Activated CD4-positive, alpha-beta T cell treated with anti-CD3 and anti-CD28 coated beads for 36 hours (primary cell): ENCODE results near the gene RAB1B. TPM values are rescaled to one million over a fixed set of nuclear protein-coding genes. Genes with fewer than 3 reads are reported as not detected.
A peak's percentile ranks its signal among the peaks of the same experiment; 100 is the strongest.

Experiments
- ATAC-seq: fragments of 200-7000 bp; cut with Tn5 transposase; one replicate; pipeline ENCODE4 v1.10.0; 2021; ENCODE audit warnings: mild to moderate bottlenecking, moderate library complexity
- CTCF ChIA-PET: fragments of 350-600 bp; sonication (Branson Sonifier 250); formaldehyde crosslinking; loops from one replicate; lab custom pipeline; 2021; ENCODE audit warnings: antibody characterized with exemption; lab: Charles Lee
- POLR2A ChIA-PET: fragments of 350-600 bp; sonication (Branson Sonifier 250); formaldehyde crosslinking; loops from one replicate; lab custom pipeline; 2021; ENCODE audit warnings: antibody characterized with exemption, inconsistent platforms; lab: Charles Lee
- DNase-seq: peaks from one replicate; pipeline ENCODE4 v3.0.0-alpha.2; 2020
- H3K27ac Mint-ChIP-seq: one replicate; pipeline ENCODE4 v1.8.0; 2021; ENCODE audit warnings: mixed read lengths
- H3K27me3 Mint-ChIP-seq: one replicate; pipeline ENCODE4 v1.8.0; 2021; ENCODE audit warnings: mixed read lengths
- H3K36me3 Mint-ChIP-seq: one replicate; pipeline ENCODE4 v1.8.0; 2021; ENCODE audit warnings: low read depth, mixed read lengths
- H3K4me1 Mint-ChIP-seq: one replicate; pipeline ENCODE4 v1.8.0; 2021; ENCODE audit warnings: mixed read lengths
- H3K4me3 Mint-ChIP-seq: one replicate; pipeline ENCODE4 v1.8.0; 2021; ENCODE audit warnings: mild to moderate bottlenecking, moderate library complexity, mixed read lengths
- H3K9me3 Mint-ChIP-seq: one replicate; pipeline ENCODE4 v1.8.0; 2021; ENCODE audit warnings: low read depth, mixed read lengths
- intact Hi-C, 2 experiments: fragments of 100-400 bp; cut with DNase I in 1 of 2; cut with micrococcal nuclease in 1 of 2; formaldehyde crosslinking; loops; one replicate each; pipeline versions ENCODE4 v1.14.2 to v1.15.1; 2022 to 2024; cut with DNase I, micrococcal nuclease
- total RNA-seq, 2 experiments: library from RNA; stranded (reverse); gene quantifications; one replicate each; pipeline ENCODE4 v1.2.3, GENCODE V29; 2021

The RAB1B gene
- total RNA-seq, 2 experiments from 2014 or later: 114 to 147 TPM

DNA sequence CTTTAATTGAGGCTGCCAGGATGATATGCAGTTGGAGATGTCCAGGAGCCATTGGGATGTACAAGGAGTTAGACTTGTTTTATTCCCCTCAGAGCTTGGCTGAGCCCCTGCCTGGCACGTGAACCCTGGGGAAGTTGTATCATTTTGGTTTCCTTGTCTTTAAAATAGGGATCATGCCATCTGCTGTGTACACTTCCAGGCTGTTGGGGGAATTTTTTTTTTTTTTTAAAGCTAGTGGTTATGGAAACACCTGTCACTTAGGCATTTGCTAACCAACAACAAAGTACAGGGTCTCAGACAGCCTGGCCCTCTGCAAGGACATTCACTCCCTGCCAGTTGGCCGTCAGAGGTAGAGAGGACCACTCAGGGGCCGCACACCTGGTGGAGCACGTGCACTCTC lies 8.5 kb upstream of the RAB1B start:
- ATAC-seq: no peak
- Mint-ChIP-seq H3K4me3 (peak overlapping the region; percentile 95), H3K9me3 (no peaks in the 10 kb centered on the region), H3K4me1 (peaks cover 32% of the 10 kb centered on the region), H3K27me3 (no peaks in the 10 kb centered on the region), H3K36me3 (peaks cover 32% of the 10 kb centered on the region), H3K27ac (no peak overlapping the region)
- intact Hi-C loops: no loop called here
- ChIA-PET POLR2A (no interaction called here), CTCF (interaction anchor here (0.6 to 1.1 kb wide), 4 partner anchors 19 to 353 kb away, joined by 3 to 5 read pairs (median 4); no protein-coding TSS in a partner anchor)
- DNase-seq: no peak

DNA sequence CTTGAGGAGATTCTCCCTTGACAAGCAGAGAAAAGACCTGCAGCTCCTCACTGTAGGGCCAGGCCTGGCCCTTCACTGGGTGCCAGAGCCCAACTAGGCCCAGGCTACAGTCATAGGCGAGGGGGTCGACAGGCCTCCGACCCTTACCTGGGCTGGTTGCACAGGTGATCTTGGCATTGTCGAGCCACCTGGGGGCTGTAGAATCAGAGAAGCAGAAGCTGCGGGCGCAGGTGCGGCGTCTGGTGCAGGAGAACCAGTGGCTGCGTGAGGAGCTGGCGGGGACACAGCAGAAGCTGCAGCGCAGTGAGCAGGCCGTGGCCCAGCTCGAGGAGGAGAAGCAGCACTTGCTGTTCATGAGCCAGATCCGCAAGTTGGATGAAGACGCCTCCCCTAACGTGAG lies 6.9 kb upstream of the RAB1B start:
- ChIA-PET CTCF (interaction anchor here (0.6 to 0.8 kb wide), 3 partner anchors 168 to 330 kb away, joined by 3 to 5 read pairs (median 3); no protein-coding TSS in a partner anchor), POLR2A (no interaction called here)
- no peaks in the 10 kb centered on the region for H3K9me3 Mint-ChIP-seq
- H3K4me1 Mint-ChIP-seq: peaks cover 22% of the 10 kb centered on the region
- peaks cover 33% of the 10 kb centered on the region for H3K36me3 Mint-ChIP-seq
- DNase-seq: no peak
- H3K27me3 Mint-ChIP-seq: no peaks in the 10 kb centered on the region
- no peak overlapping the region for H3K27ac Mint-ChIP-seq
- H3K4me3 Mint-ChIP-seq: no peak overlapping the region
- ATAC-seq: no peak
- intact Hi-C loops: no loop called here

DNA sequence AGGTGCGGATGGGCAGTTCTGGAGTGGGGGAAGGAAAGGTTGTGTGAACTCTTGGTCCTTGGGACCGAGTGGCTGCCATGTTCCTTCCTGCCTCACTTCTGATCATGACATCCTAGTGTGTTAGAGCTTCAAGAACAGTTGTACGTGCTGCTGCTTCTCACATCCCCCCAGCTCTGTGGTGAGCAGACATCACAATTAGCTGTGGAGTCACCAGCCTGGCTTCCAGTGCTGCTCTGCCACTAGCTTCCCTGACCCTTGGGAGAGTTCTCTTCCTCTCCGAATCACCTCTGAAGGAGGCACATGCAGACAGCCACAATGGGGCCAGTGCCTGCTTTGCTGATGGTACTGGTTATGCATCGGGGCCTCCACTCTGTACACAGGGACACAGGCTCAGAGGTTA lies 6.2 kb upstream of the RAB1B start:
- intact Hi-C loops: no loop called here
- POLR2A ChIA-PET: no interaction called here

DNA sequence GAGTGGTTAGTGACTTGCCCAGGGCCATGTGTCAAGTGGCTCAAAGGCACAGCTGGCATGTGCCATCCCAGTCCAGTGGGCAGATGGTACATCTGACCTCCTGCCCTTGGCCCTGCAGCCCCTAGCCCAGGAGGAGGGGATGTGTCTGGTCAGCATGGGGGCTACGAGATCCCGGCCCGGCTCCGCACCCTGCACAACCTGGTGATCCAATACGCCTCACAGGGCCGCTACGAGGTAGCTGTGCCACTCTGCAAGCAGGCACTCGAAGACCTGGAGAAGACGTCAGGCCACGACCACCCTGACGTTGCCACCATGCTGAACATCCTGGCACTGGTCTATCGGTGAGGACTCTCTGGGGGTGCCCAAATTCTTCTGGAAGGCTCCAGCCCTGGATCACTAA lies 5.7 kb upstream of the RAB1B start:
- Mint-ChIP-seq H3K27me3 (no peaks in the 10 kb centered on the region), H3K9me3 (no peaks in the 10 kb centered on the region), H3K36me3 (peaks cover 41% of the 10 kb centered on the region), H3K4me1 (peaks cover 24% of the 10 kb centered on the region), H3K4me3 (no peak overlapping the region), H3K27ac (no peak overlapping the region)
- POLR2A ChIA-PET: interaction anchor here (0.6 kb wide), 1 partner anchor 1497 kb away, joined by 3 read pairs; no protein-coding TSS in a partner anchor
- no peak for DNase-seq
- intact Hi-C loops: no loop called here
- no peak for ATAC-seq
- CTCF ChIA-PET: interaction anchor here (0.5 kb wide), 1 partner anchor 251 kb away, joined by 3 read pairs; the partner anchor contains the start of gene CST6

More for the DNA sequence above, 6.2 kb upstream of the RAB1B start:
- CTCF ChIA-PET: interaction anchor here (0.5 kb wide), 1 partner anchor 251 kb away, joined by 3 read pairs; the partner anchor contains the start of gene CST6
- no peaks in the 10 kb centered on the region for H3K27me3 Mint-ChIP-seq
- H3K4me1 Mint-ChIP-seq: peaks cover 24% of the 10 kb centered on the region
- no peak for ATAC-seq
- H3K36me3 Mint-ChIP-seq: peaks cover 40% of the 10 kb centered on the region
- H3K9me3 Mint-ChIP-seq: no peaks in the 10 kb centered on the region
- H3K27ac Mint-ChIP-seq: no peak overlapping the region
- no peak overlapping the region for H3K4me3 Mint-ChIP-seq
- no peak for DNase-seq

DNA sequence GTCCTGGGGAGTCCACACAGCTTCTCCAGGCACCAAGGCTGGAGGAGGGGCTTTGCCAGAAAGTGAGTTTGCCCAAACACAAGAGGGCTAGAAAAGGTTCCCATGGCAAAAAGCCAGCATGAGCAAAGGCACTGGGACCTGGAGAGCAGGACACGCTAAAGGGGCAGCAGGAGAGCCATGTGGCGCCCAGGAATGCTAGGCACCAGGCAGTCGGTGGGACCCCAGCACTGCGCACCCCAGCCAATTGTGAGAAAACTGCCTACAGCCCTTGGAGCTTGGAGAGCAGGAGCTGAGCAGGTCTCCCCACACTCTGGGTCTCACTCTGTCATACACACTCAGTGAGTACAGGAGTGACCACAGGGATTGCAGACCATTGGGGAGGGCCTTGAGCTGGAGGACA lies 5.2 kb upstream of the RAB1B start:
- Mint-ChIP-seq H3K27me3 (no peaks in the 10 kb centered on the region), H3K4me1 (peaks cover 27% of the 10 kb centered on the region), H3K27ac (no peak overlapping the region), H3K9me3 (no peaks in the 10 kb centered on the region), H3K4me3 (no peak overlapping the region), H3K36me3 (peaks cover 41% of the 10 kb centered on the region)
- no peak for DNase-seq
- ChIA-PET CTCF (no interaction called here), POLR2A (interaction anchor here (0.6 kb wide), 1 partner anchor 1497 kb away, joined by 3 read pairs; no protein-coding TSS in a partner anchor)
- intact Hi-C loops: no loop called here
- ATAC-seq: no peak

DNA sequence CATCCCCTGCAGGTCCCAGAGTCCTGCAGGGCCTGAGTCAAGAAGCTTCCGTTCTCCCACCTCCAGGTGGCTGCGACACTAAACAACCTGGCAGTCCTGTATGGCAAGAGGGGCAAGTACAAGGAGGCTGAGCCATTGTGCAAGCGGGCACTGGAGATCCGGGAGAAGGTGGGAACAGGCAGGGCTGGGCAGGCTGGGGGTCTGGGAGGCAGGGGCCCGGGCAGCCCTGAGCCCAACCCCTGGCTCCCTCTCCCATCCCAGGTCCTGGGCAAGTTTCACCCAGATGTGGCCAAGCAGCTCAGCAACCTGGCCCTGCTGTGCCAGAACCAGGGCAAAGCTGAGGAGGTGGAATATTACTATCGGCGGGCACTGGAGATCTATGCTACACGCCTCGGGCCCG lies 4.7 kb upstream of the RAB1B start:
- no peak overlapping the region for H3K27ac Mint-ChIP-seq
- ChIA-PET CTCF (interaction anchor here (0.7 kb wide), 2 partner anchors 13 to 219 kb away, joined by 3 read pairs; no protein-coding TSS in a partner anchor), POLR2A (no interaction called here)
- ATAC-seq (no peak), DNase-seq (no peak)
- H3K9me3 Mint-ChIP-seq: no peaks in the 10 kb centered on the region
- H3K4me1 Mint-ChIP-seq: peaks cover 24% of the 10 kb centered on the region
- H3K4me3 Mint-ChIP-seq: no peak overlapping the region
- peaks cover 41% of the 10 kb centered on the region for H3K36me3 Mint-ChIP-seq
- no peaks in the 10 kb centered on the region for H3K27me3 Mint-ChIP-seq
- intact Hi-C loops: no loop called here

DNA sequence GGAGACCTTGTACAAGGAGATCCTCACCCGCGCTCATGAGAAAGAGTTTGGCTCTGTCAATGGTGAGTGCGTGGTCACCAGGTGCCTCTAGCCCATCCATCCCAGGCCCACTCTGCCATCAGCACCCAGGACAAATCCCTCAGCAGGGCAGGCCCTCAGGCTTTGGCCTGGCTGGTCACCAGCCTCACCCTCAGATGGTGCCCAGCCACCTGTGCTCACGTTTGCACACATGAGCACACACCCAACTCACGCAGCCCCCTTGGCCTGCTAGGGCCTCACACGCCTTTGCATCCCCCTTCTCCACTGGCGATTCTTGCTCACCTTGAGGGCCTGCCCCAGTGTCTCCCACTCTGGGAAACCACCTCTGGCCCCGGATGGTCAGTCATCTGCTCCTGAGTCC lies 4.1 kb upstream of the RAB1B start:
- Mint-ChIP-seq H3K4me1 (peaks cover 21% of the 10 kb centered on the region), H3K9me3 (no peaks in the 10 kb centered on the region), H3K27ac (no peak overlapping the region), H3K27me3 (no peaks in the 10 kb centered on the region), H3K4me3 (no peak overlapping the region), H3K36me3 (peaks cover 38% of the 10 kb centered on the region)
- DNase-seq: no peak
- no peak for ATAC-seq
- ChIA-PET POLR2A (no interaction called here), CTCF (interaction anchor here (0.7 kb wide), 2 partner anchors 14 to 220 kb away, joined by 3 read pairs; no protein-coding TSS in a partner anchor)
- intact Hi-C loops: no loop called here

DNA sequence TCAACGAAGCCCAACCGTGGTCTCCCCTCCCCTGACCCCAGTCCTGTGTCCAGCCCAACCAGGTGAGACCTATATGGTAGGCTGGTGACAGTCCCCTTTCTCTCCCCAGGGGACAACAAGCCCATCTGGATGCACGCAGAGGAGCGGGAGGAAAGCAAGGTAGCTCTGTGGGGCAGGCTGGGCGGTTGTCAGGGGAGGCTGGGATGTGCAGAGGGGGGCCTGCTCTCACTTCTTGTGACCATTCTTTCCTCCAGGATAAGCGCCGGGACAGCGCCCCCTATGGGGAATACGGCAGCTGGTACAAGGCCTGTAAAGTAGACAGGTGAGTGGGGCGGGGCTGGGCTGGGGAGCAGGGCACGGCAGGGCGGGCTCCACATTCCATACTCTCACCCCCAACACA lies 3.5 kb upstream of the RAB1B start:
- POLR2A ChIA-PET: no interaction called here
- Mint-ChIP-seq H3K27ac (no peak overlapping the region), H3K36me3 (peaks cover 35% of the 10 kb centered on the region), H3K4me1 (peaks cover 21% of the 10 kb centered on the region), H3K9me3 (no peaks in the 10 kb centered on the region), H3K27me3 (no peaks in the 10 kb centered on the region), H3K4me3 (no peak overlapping the region)
- CTCF ChIA-PET: interaction anchor here (0.7 kb wide), 2 partner anchors 16 to 401 kb away, joined by 3 read pairs; no protein-coding TSS in a partner anchor
- DNase-seq (peak; percentile 71), ATAC-seq (no peak)
- intact Hi-C loops: loop anchor here (5.0 kb wide), 6 partner anchors 352 to 1488 kb away; partner anchors contain the start of genes CCDC85B (in 1 of the 2), FAM89B (in 1 of the 2), RBM14 (in 1 of the 2) and SF1 (in 1 of the 2)

DNA sequence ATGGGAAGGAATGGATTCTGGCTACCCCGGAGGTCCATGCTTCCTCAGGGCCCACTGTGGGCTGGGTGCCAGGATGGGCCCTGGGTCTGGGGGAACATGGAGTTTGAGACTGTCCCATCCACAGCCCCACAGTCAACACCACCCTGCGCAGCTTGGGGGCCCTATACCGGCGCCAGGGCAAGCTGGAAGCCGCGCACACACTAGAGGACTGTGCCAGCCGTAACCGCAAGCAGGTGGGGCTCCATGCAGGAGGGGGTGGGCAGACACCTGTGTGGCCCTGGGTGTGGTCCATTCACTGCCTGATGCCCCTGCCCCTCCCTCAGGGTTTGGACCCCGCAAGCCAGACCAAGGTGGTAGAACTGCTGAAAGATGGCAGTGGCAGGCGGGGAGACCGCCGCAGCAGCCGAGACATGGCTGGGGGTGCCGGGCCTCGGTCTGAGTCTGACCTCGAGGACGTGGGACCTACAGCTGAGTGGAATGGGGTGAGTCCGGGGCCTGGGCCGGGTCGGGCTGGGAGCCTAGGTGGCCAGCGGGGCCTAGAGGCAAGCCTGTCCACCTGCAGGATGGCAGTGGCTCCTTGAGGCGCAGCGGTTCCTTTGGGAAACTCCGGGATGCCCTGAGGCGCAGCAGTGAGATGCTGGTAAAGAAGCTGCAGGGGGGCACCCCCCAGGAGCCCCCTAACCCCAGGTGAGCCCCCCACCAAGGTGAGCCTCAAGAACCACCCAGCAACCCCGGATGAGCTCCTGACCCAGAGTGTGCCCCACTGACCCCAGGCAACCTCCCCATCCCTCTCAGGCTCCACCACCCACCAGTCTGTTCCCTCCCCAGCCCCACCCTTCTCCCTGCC lies 2.7 kb upstream of the RAB1B start:
- ChIA-PET POLR2A (no interaction called here), CTCF (interaction anchor here (0.7 kb wide), 2 partner anchors 15 to 402 kb away, joined by 3 read pairs; no protein-coding TSS in a partner anchor)
- no peak for ATAC-seq

DNA sequence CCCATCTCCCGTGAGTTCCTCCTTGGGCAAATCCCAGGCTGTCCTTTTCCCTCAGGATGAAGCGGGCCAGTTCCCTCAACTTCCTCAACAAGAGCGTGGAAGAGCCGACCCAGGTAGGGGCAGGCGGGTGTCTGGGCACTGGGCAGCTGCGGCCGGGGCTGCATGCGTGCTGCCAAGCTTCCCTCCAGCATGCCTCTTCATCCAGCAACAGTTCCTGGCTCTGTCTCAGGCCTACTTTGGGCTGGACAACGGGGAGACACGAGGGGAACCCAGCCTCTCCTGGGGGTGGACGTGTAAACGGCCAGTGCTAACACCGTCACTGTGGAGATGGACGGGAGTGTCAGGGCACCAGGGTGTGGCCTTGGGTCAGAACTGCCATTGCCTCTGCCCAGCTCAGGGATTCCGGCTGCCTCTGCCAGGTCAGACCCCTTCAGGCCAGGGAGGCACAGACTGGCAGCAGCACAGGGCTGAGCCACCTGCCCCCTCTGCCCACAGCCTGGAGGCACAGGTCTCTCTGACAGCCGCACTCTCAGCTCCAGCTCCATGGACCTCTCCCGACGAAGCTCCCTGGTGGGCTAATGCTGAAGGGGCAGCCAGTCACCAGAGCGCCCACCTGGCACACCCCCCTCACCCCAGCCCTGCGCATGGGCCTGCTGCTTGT lies 1.9 kb upstream of the RAB1B start:
- no peak overlapping the region for H3K27ac Mint-ChIP-seq
- H3K4me3 Mint-ChIP-seq: peak overlapping the region; percentile 100
- H3K27me3 Mint-ChIP-seq: no peaks in the 10 kb centered on the region
- peaks cover 28% of the 10 kb centered on the region for H3K4me1 Mint-ChIP-seq
- intact Hi-C loops: loop anchor here (1.0 to 5.0 kb wide), 10 partner anchors 44 to 1489 kb away; partner anchors contain the start of genes BRMS1 (in 1 of the 2), C11orf68 (in 1 of the 2), CCDC85B (in 1 of the 2) and CFL1 (in 1 of the 2)
- ATAC-seq: no peak
- ChIA-PET POLR2A (no interaction called here), CTCF (no interaction called here)
- no peak for DNase-seq
- peaks cover 35% of the 10 kb centered on the region for H3K36me3 Mint-ChIP-seq
- no peaks in the 10 kb centered on the region for H3K9me3 Mint-ChIP-seq

More for the DNA sequence above, 2.7 kb upstream of the RAB1B start:
- Mint-ChIP-seq H3K36me3 (peaks cover 33% of the 10 kb centered on the region), H3K9me3 (no peaks in the 10 kb centered on the region), H3K4me1 (peaks cover 27% of the 10 kb centered on the region), H3K4me3 (no peak overlapping the region), H3K27ac (no peak overlapping the region), H3K27me3 (no peaks in the 10 kb centered on the region)
- intact Hi-C loops: loop anchor here (5.0 kb wide), 6 partner anchors 352 to 1488 kb away; partner anchors contain the start of genes CCDC85B (in 1 of the 2), FAM89B (in 1 of the 2), RBM14 (in 1 of the 2) and SF1 (in 1 of the 2)
- DNase-seq: no peak

DNA sequence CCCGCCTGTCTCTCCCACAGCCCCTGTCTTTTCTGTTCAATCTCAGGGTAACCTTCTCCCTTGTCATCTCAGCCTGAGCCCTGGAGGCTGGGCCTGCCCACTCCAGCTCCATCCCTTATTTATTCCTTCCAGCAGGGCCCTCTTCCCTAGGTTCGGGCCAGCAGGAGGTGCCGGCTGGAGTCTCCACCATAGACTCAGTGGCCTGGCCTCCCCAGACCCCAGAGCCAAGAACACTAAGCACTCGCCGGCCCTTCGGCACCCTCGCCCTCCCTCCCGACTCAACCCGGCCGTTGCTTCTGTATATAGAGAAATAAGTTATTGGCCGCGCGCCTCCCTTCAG lies 1.4 kb upstream of the RAB1B start:
- POLR2A ChIA-PET: interaction anchor here (0.6 to 1.6 kb wide), 4 partner anchors 16 to 769 kb away, joined by 3 to 5 read pairs (median 3); partner anchors contain the start of gene YIF1A

More for the DNA sequence above, 1.4 kb upstream of the RAB1B start:
- Mint-ChIP-seq H3K4me1 (peaks cover 28% of the 10 kb centered on the region), H3K9me3 (no peaks in the 10 kb centered on the region), H3K27ac (peak overlapping the region; percentile 60), H3K27me3 (no peaks in the 10 kb centered on the region), H3K36me3 (peaks cover 39% of the 10 kb centered on the region), H3K4me3 (peak overlapping the region; percentile 100)
- CTCF ChIA-PET: interaction anchor here (1.6 to 4.2 kb wide), 3 partner anchors 14 to 214 kb away, joined by 4 to 26 read pairs (median 10); partner anchors contain the start of gene SF3B2
- intact Hi-C loops: loop anchor here (1.0 to 5.0 kb wide), 10 partner anchors 45 to 1490 kb away; partner anchors contain the start of genes BRMS1 (in 1 of the 2), C11orf68 (in 1 of the 2), CCDC85B (in 1 of the 2) and CFL1 (in 1 of the 2)
- DNase-seq (no peak), ATAC-seq (no peak)
